A549 (cell line): ENCODE measurements around the gene ST8SIA3.

Source experiments
- CBX2 ChIP-seq: fragments of 200-600 bp; sonication (generic); IDR thresholded peaks from 2 replicates; pipeline ENCODE4 v1.6.1; 2016; ENCODE audit warnings: low read depth, mild to moderate bottlenecking, borderline replicate concordance
- FOXS1 ChIP-seq: fragments of 250-450 bp; sonication (Bioruptor Pico); IDR thresholded peaks from 2 replicates; pipeline ENCODE4 v1.5.0; 2020; ENCODE audit warnings: mild to moderate bottlenecking, moderate library complexity
- JUNB ChIP-seq: fragments of >200 bp; sonication (Bioruptor Twin); formaldehyde crosslinking; IDR thresholded peaks from 2 replicates; pipeline ENCODE4 v1.6.1; 2016
- KDM1A ChIP-seq: fragments of 200-600 bp; sonication (generic); IDR thresholded peaks from 2 replicates; pipeline ENCODE4 v1.6.1; 2016; ENCODE audit warnings: low read depth, mild to moderate bottlenecking
- RFX5 ChIP-seq: fragments of 450-650 bp; IDR thresholded peaks from 2 replicates; pipeline ENCODE4 v1.7.1; 2014; ENCODE audit warnings: antibody characterized with exemption, mild to moderate bottlenecking, moderate library complexity
- TF ChIP-seq, protein P1 (sequence below): IDR thresholded peaks from 2 replicates; pipeline ENCODE4 v1.6.1; 2012; ENCODE audit warnings: low read depth, borderline replicate concordance

DNA sequence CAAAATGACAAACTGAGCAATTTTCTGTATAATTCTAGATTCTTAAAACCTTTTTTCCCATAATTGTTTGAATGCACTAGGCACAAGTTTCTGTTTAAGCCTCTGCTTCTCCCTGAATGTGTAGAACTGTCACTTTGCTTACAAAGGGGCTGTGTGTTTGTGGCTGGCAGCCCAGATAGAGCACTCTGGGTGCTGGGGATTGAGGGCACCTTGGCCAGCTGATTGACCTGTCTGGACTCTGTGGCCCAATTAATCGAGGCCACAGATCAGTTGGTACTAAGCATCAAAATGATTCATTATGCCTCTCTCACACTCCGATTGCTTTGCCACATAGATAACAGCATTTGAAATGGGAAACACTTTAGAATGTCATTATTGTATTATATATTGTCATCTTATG lies 12.1 kb downstream of the ST8SIA3 start:
- TF ChIP-seq KDM1A (no peak), RFX5 (no peak), JUNB (no peak), CBX2 (no peak), FOXS1 (no peak)
- TF ChIP-seq, protein P1, sequence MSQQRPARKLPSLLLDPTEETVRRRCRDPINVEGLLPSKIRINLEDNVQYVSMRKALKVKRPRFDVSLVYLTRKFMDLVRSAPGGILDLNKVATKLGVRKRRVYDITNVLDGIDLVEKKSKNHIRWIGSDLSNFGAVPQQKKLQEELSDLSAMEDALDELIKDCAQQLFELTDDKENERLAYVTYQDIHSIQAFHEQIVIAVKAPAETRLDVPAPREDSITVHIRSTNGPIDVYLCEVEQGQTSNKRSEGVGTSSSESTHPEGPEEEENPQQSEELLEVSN: no peak
